Tibial nerve (tissue), 4 donors: ENCODE results near the gene CAMK1D.

Experiments
- EP300 ChIP-seq, 2 donors: sonication (generic); formaldehyde crosslinking; IDR thresholded peaks; one replicate each; pipeline ENCODE4 v1.6.1; 2017; ENCODE audit warnings: antibody characterized with exemption in 2 of 2, mild to moderate bottlenecking in 1 of 2
- POLR2A ChIP-seq, 2 donors: fragments of 450-650 bp; IDR thresholded peaks; one replicate each; pipeline ENCODE4 v1.6.1; 2017; ENCODE audit warnings: antibody characterized with exemption in 2 of 2, mild to moderate bottlenecking in 2 of 2, moderate library complexity in 2 of 2
- TF ChIP-seq, protein P1 (sequence below), 5 experiments: fragments of 200-600 bp in 3 of 5; fragments of 450-650 bp in 2 of 5; sonication (generic) in 3 of 5; IDR thresholded peaks; one replicate each; pipeline ENCODE4 v1.5.1; 2016 to 2019; ENCODE audit warnings: antibody characterized with exemption in 5 of 5, mild to moderate bottlenecking in 3 of 5, moderate library complexity in 2 of 5

DNA sequence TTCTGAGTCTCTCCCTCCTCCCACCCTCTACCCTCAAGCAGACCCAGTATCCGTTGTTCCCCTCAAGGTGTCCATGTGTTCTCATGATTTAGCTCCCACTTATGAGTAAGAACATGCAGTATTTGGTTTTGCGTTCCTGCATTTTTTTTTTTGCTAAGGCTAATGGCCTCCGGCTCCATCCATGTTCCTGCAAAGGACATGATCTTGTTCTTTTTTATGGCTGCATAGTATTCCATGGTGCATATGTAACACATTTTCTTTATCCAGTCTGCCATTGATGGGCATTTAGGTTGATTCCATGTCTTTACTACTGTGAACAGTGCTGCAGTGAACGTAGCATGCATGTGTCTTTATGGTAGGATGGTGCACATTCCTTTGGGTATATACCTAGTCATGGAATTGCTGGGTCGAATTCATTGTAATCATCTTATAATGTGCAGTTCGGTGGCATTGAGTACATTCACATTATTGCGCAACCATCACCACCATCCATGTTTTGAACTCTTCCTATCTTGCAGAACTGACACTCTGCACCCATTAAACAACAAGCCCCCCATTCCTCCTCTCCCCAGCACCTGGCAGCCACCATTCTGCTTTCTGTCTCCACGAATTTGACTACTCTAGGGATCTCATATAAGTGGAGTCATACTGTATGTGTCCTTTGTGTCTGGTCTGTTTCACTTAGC lies 125.5 kb downstream of the CAMK1D start:
- TF ChIP-seq POLR2A (IDR thresholded peaks at IDR 0.05) (no peak), EP300 (IDR thresholded peaks at IDR 0.05) (no peak)
- TF ChIP-seq, protein P1, sequence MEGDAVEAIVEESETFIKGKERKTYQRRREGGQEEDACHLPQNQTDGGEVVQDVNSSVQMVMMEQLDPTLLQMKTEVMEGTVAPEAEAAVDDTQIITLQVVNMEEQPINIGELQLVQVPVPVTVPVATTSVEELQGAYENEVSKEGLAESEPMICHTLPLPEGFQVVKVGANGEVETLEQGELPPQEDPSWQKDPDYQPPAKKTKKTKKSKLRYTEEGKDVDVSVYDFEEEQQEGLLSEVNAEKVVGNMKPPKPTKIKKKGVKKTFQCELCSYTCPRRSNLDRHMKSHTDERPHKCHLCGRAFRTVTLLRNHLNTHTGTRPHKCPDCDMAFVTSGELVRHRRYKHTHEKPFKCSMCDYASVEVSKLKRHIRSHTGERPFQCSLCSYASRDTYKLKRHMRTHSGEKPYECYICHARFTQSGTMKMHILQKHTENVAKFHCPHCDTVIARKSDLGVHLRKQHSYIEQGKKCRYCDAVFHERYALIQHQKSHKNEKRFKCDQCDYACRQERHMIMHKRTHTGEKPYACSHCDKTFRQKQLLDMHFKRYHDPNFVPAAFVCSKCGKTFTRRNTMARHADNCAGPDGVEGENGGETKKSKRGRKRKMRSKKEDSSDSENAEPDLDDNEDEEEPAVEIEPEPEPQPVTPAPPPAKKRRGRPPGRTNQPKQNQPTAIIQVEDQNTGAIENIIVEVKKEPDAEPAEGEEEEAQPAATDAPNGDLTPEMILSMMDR (IDR thresholded peaks at IDR 0.05) = no peak
